Natural killer cell (primary cell): ENCODE measurements around the gene UNC13D. TPM values are rescaled to one million over a fixed set of nuclear protein-coding genes. Genes with fewer than 3 reads are reported as not detected.

Experiments used
- ATAC-seq, 3 donors: fragments of 150-1000 bp in 2 of 3; fragments of 200-7000 bp in 1 of 3; cut with Tn5 transposase; 1 replicate in 1 of 3; 2 replicates in 2 of 3; pipeline ENCODE4 v1.10.0; 2021; ENCODE audit warnings: mild to moderate bottlenecking in 2 of 3, moderate library complexity in 2 of 3
- DNase-seq, 2 donors: peaks; one replicate each; pipeline versions ENCODE4 v3.0.0 to v3.0.0-alpha.2; 2013 to 2021; ENCODE audit warnings: mixed read lengths in 1 of 2
- H3K27ac ChIP-seq: one replicate; pipeline ENCODE4 v1.5.1; 2013; ENCODE audit warnings: mild to moderate bottlenecking, low read length
- H3K27me3 ChIP-seq: one replicate; pipeline ENCODE4 v1.6.1; 2013; ENCODE audit warnings: low read length; ENCODE audit not compliant: control insufficient read depth, insufficient read depth
- H3K36me3 ChIP-seq: one replicate; pipeline ENCODE4 v1.6.1; 2013; ENCODE audit warnings: low read length; ENCODE audit not compliant: control insufficient read depth, insufficient read depth
- H3K4me1 ChIP-seq: one replicate; pipeline ENCODE4 v1.6.1; 2013; ENCODE audit warnings: low read length; ENCODE audit not compliant: control insufficient read depth, insufficient read depth
- H3K4me3 ChIP-seq: one replicate; pipeline ENCODE4 v1.5.1; 2013; ENCODE audit warnings: low read length
- H3K9me3 ChIP-seq: one replicate; pipeline ENCODE4 v1.6.1; 2013; ENCODE audit warnings: low read length; ENCODE audit not compliant: control insufficient read depth, insufficient read depth
- H3K27ac Mint-ChIP-seq, 2 donors: one replicate each; pipeline ENCODE4 v1.8.0; 2022; ENCODE audit warnings: mild to moderate bottlenecking in 2 of 2, mixed read lengths in 2 of 2, moderate library complexity in 1 of 2
- H3K27me3 Mint-ChIP-seq, 2 donors: one replicate each; pipeline ENCODE4 v1.8.0; 2022; ENCODE audit warnings: low read depth in 2 of 2, mixed read lengths in 2 of 2
- H3K36me3 Mint-ChIP-seq: one replicate; pipeline ENCODE4 v1.8.0; 2022; ENCODE audit warnings: mixed read lengths
- H3K4me1 Mint-ChIP-seq, 2 donors: one replicate each; pipeline ENCODE4 v1.8.0; 2022; ENCODE audit warnings: mixed read lengths in 2 of 2
- H3K4me3 Mint-ChIP-seq: one replicate; pipeline ENCODE4 v1.8.0; 2022; ENCODE audit warnings: mild to moderate bottlenecking, moderate library complexity, mixed read lengths
- H3K9me3 Mint-ChIP-seq, 2 donors: one replicate each; pipeline ENCODE4 v1.8.0; 2022; ENCODE audit warnings: mixed read lengths in 2 of 2
- CTCF ChIP-seq: fragments of 200-600 bp; IDR thresholded peaks from one replicate; pipeline ENCODE4 v1.8.0; 2022; ENCODE audit warnings: antibody characterized with exemption
- WGBS: methylation state at CpG from one replicate; pipeline ENCODE4 v1.1.7; 2013; ENCODE audit warnings: missing lambda C conversion rate; ENCODE audit not compliant: insufficient coverage; 5-methylcytosine and 5-hydroxymethylcytosine counted together
- intact Hi-C: fragments of 100-400 bp; cut with micrococcal nuclease; formaldehyde crosslinking; loops from one replicate; pipeline ENCODE4 v1.14.2; 2022
- total RNA-seq, 4 donors: library from RNA; stranded (reverse); fragments of 120-200 nt in 1 of 4; gene quantifications; one replicate each; pipeline versions ENCODE4 v1.2.3 to v1.2.4, GENCODE V29; 2013 to 2022

UNC13D gene
- total RNA-seq, 3 donors from 2014 or later (not counting 1 experiment from before 2014, with no cell fraction given) = 269 to 279 (median 277) TPM

- no peaks in the 10 kb centered on the region for H3K9me3 Mint-ChIP-seq
- no peak overlapping the region for H3K27ac ChIP-seq
- peaks cover 64% of the 10 kb centered on the region for H3K4me1 ChIP-seq
- DNase-seq = no peak
- H3K36me3 Mint-ChIP-seq = no peaks in the 10 kb centered on the region
- H3K27ac Mint-ChIP-seq = peak overlapping the region; percentile 97 to 99
- WGBS = 90% methylated on average over 6 of the region's 7 CpGs
- no peak for TF ChIP-seq CTCF
- H3K4me1 Mint-ChIP-seq = peaks cover 27 to 51% of the 10 kb centered on the region in 2 donors
- ATAC-seq = no peak
- no peaks in the 10 kb centered on the region for H3K27me3 ChIP-seq
- H3K27me3 Mint-ChIP-seq = no peaks in the 10 kb centered on the region
- no peaks in the 10 kb centered on the region for H3K9me3 ChIP-seq
- H3K4me3 Mint-ChIP-seq = no peak overlapping the region
- intact Hi-C loops = no loop called here
- no peak overlapping the region for H3K4me3 ChIP-seq
- H3K36me3 ChIP-seq = peaks cover 52% of the 10 kb centered on the region
These were observed 14.5 kb downstream of the UNC13D start for GRCh38 chr17:75829747-75830146.

- no peak for TF ChIP-seq CTCF
- Mint-ChIP-seq H3K36me3 (no peaks in the 10 kb centered on the region), H3K4me3 (no peak overlapping the region), H3K27me3 (no peaks in the 10 kb centered on the region), H3K9me3 (no peaks in the 10 kb centered on the region), H3K4me1 (peaks cover 25 to 41% of the 10 kb centered on the region in 2 donors), H3K27ac (peak overlapping the region; percentile 94 to 97)
- 93% methylated on average over 19 of the region's 19 CpGs for WGBS
- H3K4me1 ChIP-seq = peaks cover 54% of the 10 kb centered on the region
- peaks cover 47% of the 10 kb centered on the region for H3K36me3 ChIP-seq
- intact Hi-C loops = no loop called here
- no peaks in the 10 kb centered on the region for H3K9me3 ChIP-seq
- DNase-seq (no peak), ATAC-seq (no peak)
- no peaks in the 10 kb centered on the region for H3K27me3 ChIP-seq
- H3K4me3 ChIP-seq = no peak overlapping the region
- peak overlapping the region; percentile 83 for H3K27ac ChIP-seq
These were observed 15.5 kb downstream of the UNC13D start for GRCh38 chr17:75828741-75829140.

- Histone ChIP-seq H3K9me3 (no peaks in the 10 kb centered on the region), H3K4me3 (no peak overlapping the region), H3K27ac (peak overlapping the region; percentile 83), H3K4me1 (peaks cover 47% of the 10 kb centered on the region), H3K27me3 (no peaks in the 10 kb centered on the region), H3K36me3 (peaks cover 48% of the 10 kb centered on the region)
- intact Hi-C loops = no loop called here
- no peak for TF ChIP-seq CTCF
- peak; percentile 34 to 55 (median 50) for ATAC-seq
- H3K27ac Mint-ChIP-seq = peak overlapping the region; percentile 86 to 94
- H3K9me3 Mint-ChIP-seq = no peaks in the 10 kb centered on the region
- H3K4me3 Mint-ChIP-seq = peak overlapping the region; percentile 45
- peaks cover 18 to 34% of the 10 kb centered on the region in 2 donors for H3K4me1 Mint-ChIP-seq
- H3K27me3 Mint-ChIP-seq = no peaks in the 10 kb centered on the region
- no peaks in the 10 kb centered on the region for H3K36me3 Mint-ChIP-seq
- 56% methylated on average over 11 of the region's 11 CpGs for WGBS
- DNase-seq = no peak
These were observed 16.2 kb downstream of the UNC13D start for GRCh38 chr17:75828076-75828400.
